IPS-18c (cell line): ENCODE data around the gene SLITRK6.
"Not testable (repeated sequence)": the region's sequence is repeated elsewhere in the genome, so short reads cannot be mapped to it uniquely, and the experiment has no call there.

Experiments used
- H3K4me3 ChIP-seq: 2 replicates; pipeline ENCODE4 v1.7.0; 2013; ENCODE audit warnings: low read depth, mild to moderate bottlenecking, low read length, moderate library complexity; ENCODE audit not compliant: insufficient read depth
- H3K9me3 ChIP-seq: one replicate; pipeline ENCODE4 v1.6.1; 2013; ENCODE audit warnings: mild to moderate bottlenecking, low read length, moderate library complexity; ENCODE audit not compliant: control insufficient read depth, insufficient read depth

SLITRK6 gene

GRCh38 chr13:85768946-85769345 lies 30.3 kb downstream of the SLITRK6 start:
- no peak overlapping the region for H3K4me3 ChIP-seq
- H3K9me3 ChIP-seq = no peaks in the 10 kb centered on the region

DNA sequence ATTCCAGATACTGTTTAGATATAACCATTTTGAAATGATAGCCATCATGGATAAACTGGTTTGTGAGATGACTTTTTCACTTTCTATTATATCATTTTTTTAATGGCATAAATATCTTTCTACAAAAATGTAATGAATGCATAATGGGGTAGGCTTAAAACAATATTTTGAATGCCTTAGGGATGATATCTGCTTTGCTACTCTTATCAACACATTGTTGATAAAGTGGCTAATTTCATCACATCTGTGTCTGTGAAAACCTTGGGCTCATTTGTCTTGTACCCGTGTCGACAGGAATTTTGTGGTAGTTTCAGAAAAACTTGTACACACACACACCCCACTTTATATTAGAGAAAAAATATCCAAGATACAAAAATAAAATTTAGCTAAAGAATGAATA lies 44.1 kb downstream of the SLITRK6 start:
- no peak overlapping the region for H3K4me3 ChIP-seq
- no peaks in the 10 kb centered on the region for H3K9me3 ChIP-seq

GRCh38 chr13:85743201-85743770 lies 55.9 kb downstream of the SLITRK6 start:
- not testable (repeated sequence) for H3K9me3 ChIP-seq

More at GRCh38 chr13:85743201-85743770, 55.9 kb downstream of the SLITRK6 start:
- not testable (repeated sequence) for H3K4me3 ChIP-seq
